ENCODE data around the gene TDRD10. TPM values are rescaled to one million over a fixed set of nuclear protein-coding genes. Genes with fewer than 3 reads are reported as not detected.

The TDRD10 gene
- total RNA-seq, 4 donors from 2014 or later: 5.6 to 9.9 (median 7.3) TPM

DNA sequence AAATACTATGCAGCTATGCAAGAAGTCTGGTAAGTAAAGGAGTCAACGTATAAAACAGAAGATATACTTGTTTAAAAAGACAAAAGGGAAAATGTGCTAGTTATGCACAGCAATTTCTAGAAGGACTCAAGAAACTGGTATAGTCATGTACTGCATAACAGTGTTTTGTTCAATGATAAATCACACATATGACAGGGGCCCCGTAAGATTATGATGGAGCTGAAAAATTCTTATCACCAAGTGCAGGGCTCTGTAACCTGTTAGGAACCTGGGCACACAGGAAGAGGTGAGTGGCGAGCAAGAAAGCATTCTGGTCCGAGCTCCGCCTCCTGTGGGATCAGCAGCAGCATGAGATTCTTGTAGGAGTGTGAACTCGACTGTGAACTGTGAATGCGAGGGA, 92.8 kb downstream of the TDRD10 start:
- 89 to 91% methylated on average over 7 of the region's 7 CpGs for WGBS, 2 donors

DNA sequence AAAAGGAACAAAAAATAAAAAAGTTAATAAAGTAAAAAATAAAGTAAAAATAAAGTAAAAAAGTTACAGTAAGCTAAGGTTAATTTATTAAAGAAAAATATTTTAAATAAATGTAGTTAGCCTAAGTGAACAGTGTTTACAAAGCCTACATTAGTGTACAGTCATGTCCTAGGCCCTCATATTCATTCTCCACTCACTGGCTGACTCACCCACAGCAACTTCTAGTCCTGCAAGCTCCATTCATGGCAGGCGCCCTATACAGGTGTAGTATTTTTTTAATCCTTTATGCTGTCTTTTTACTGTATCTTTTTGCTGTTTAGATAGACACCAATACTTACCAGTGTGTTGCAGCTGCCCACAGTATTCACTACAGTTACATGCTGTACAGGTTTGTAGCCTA, 93.6 kb downstream of the TDRD10 start:
- peaks cover 63 to 80% of the 10 kb centered on the region in 2 donors for H3K36me3 ChIP-seq
- no peaks in the 10 kb centered on the region for H3K9me3 ChIP-seq
- intact Hi-C loops (cut with DNase I): no loop called here
- no peak for TF ChIP-seq POLR2A (IDR thresholded peaks at IDR 0.05)
- TF ChIP-seq, protein P1, sequence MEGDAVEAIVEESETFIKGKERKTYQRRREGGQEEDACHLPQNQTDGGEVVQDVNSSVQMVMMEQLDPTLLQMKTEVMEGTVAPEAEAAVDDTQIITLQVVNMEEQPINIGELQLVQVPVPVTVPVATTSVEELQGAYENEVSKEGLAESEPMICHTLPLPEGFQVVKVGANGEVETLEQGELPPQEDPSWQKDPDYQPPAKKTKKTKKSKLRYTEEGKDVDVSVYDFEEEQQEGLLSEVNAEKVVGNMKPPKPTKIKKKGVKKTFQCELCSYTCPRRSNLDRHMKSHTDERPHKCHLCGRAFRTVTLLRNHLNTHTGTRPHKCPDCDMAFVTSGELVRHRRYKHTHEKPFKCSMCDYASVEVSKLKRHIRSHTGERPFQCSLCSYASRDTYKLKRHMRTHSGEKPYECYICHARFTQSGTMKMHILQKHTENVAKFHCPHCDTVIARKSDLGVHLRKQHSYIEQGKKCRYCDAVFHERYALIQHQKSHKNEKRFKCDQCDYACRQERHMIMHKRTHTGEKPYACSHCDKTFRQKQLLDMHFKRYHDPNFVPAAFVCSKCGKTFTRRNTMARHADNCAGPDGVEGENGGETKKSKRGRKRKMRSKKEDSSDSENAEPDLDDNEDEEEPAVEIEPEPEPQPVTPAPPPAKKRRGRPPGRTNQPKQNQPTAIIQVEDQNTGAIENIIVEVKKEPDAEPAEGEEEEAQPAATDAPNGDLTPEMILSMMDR (IDR thresholded peaks at IDR 0.05): no peak
- H3K4me1 ChIP-seq: peaks cover 0 to 14% of the 10 kb centered on the region in 2 donors
- 89 to 98% methylated on average over 1 of the region's 1 CpG for WGBS, 2 donors
- H3K4me3 ChIP-seq (replicated peaks in 1 of 3): no peak overlapping the region
- no peak overlapping the region for H3K27ac ChIP-seq
- no peaks in the 10 kb centered on the region for H3K27me3 ChIP-seq
- no peak for DNase-seq

More for the DNA sequence above, 92.8 kb downstream of the TDRD10 start:
- Histone ChIP-seq H3K4me3 (replicated peaks in 1 of 3) (no peak overlapping the region), H3K27ac (no peak overlapping the region), H3K4me1 (peaks cover 0 to 6% of the 10 kb centered on the region in 2 donors), H3K9me3 (no peaks in the 10 kb centered on the region), H3K36me3 (peaks cover 70 to 86% of the 10 kb centered on the region in 2 donors), H3K27me3 (no peaks in the 10 kb centered on the region)
- no peak for DNase-seq
- TF ChIP-seq, protein P1 (IDR thresholded peaks at IDR 0.05): no peak
- TF ChIP-seq POLR2A (IDR thresholded peaks at IDR 0.05): no peak
- intact Hi-C loops (cut with DNase I): no loop called here

Other genes starting within 250 kb of the TDRD10 start
- gene HAX1, start 229.6 kb upstream of the TDRD10 start, total RNA-seq: 100 to 1,000 TPM in 2 of 4 donors, 10 to 100 TPM in 2; 52.0 to 104 (median 94.5) TPM
- not detected for gene AQP10, start 181.1 kb upstream of the TDRD10 start, total RNA-seq
- 100 to 1,000 TPM in 1 of 4 donors, 10 to 100 TPM in 3; 61.6 to 106 (median 76.4) TPM for gene ATP8B2, start 176.7 kb upstream of the TDRD10 start, total RNA-seq
- 10 to 100 TPM in 1 of 4 donors, 1 to 10 TPM in 3; 4.4 to 15.3 (median 7.4) TPM for gene IL6R, start 96.9 kb upstream of the TDRD10 start, total RNA-seq
- 10 to 100 TPM; 35.8 to 56.0 (median 43.0) TPM for gene SHE, start 193 bp downstream of the TDRD10 start, total RNA-seq
- gene UBE2Q1, start 56.4 kb downstream of the TDRD10 start, total RNA-seq: 10 to 100 TPM; 24.5 to 61.3 (median 28.7) TPM
- gene CHRNB2, start 65.6 kb downstream of the TDRD10 start, total RNA-seq: under 1 TPM in 1 of 4 donors, not detected in 3; 0.73 TPM
- 100 to 1,000 TPM in 2 of 4 donors, 10 to 100 TPM in 2; 89.1 to 168 (median 114) TPM for gene ADAR, start 106.0 kb downstream of the TDRD10 start, total RNA-seq